HG03139 (cell line): ENCODE data around the gene FOS.
"Not testable (repeated sequence)": the region's sequence is repeated elsewhere in the genome, so short reads cannot be mapped to it uniquely, and the experiment has no call there.

Source experiments
- ATAC-seq: cut with Tn5 transposase; IDR thresholded peaks from one replicate; pipeline ENCODE4 v1.9.1; 2021; ENCODE audit not compliant: unreplicated experiment

The FOS gene

GRCh38 chr14:75278422-75279152, at the start of gene FOS:
Gene FOS, plus strand, starts transcription at chr14:75278828. Its CDS starts 155 bp downstream, at chr14:75278983.
- ATAC-seq, result peak; percentile 64

- no peak for ATAC-seq
Observed at GRCh38 chr14:75229661-75230139, 48.9 kb upstream of the FOS start.

GRCh38 chr14:75230140-75230792, 48.4 kb upstream of the FOS start:
- peak; percentile 66 for ATAC-seq

GRCh38 chr14:75231320-75231719, 47.3 kb upstream of the FOS start:
- no peak for ATAC-seq

- ATAC-seq, result no peak
Observed at GRCh38 chr14:75232191-75232590, 46.4 kb upstream of the FOS start.

- no peak for ATAC-seq
Observed at GRCh38 chr14:75232597-75232996, 46.0 kb upstream of the FOS start.

- no peak for ATAC-seq
Observed at GRCh38 chr14:75234173-75235115, 44.2 kb upstream of the FOS start.

GRCh38 chr14:75235198-75235597, 43.4 kb upstream of the FOS start:
- not testable (repeated sequence) for ATAC-seq

- ATAC-seq, result no peak
Observed at GRCh38 chr14:75236467-75236866, 42.2 kb upstream of the FOS start.

- no peak for ATAC-seq
Observed at GRCh38 chr14:75236901-75237419, 41.7 kb upstream of the FOS start.

GRCh38 chr14:75238756-75239455, 39.7 kb upstream of the FOS start:
- no peak for ATAC-seq

- no peak for ATAC-seq
Observed at GRCh38 chr14:75240781-75241180, 37.8 kb upstream of the FOS start.

- ATAC-seq, result no peak
Observed at GRCh38 chr14:75242546-75243273, 35.9 kb upstream of the FOS start.

- ATAC-seq, result no peak
Observed at GRCh38 chr14:75244121-75244520, 34.5 kb upstream of the FOS start.

GRCh38 chr14:75246546-75247285, 31.9 kb upstream of the FOS start:
- no peak for ATAC-seq

- ATAC-seq, result no peak
Observed at GRCh38 chr14:75247286-75247922, 31.2 kb upstream of the FOS start.

- ATAC-seq, result no peak
Observed at GRCh38 chr14:75247939-75248338, 30.7 kb upstream of the FOS start.

- peak; percentile 77 for ATAC-seq
Observed at GRCh38 chr14:75249251-75249957, 29.2 kb upstream of the FOS start.
